ENCODE measurements around the gene DACH2. TPM values are rescaled to one million over a fixed set of nuclear protein-coding genes. Genes with fewer than 3 reads are reported as not detected.
A peak's percentile ranks its signal among the peaks of the same experiment; 100 is the strongest.

DACH2 gene
- total RNA-seq, 1 experiment from 2014 or later, result 1.0 TPM

- no peak overlapping the region for H2AK5ac ChIP-seq (ENCODE audit: insufficient read length, low read length)
- Mint-ChIP-seq H3K9me3 (peaks cover 17 to 57% of the 10 kb centered on the region in 2 experiments), H3K36me3 (ENCODE audit: insufficient read depth in 1 of 3, low read depth in 3 of 3) (peaks cover 14 to 15% (median 15%) of the 10 kb centered on the region in 3 experiments), H3K4me1 (no peaks in the 10 kb centered on the region), H3K27ac (no peak overlapping the region; a peak in 1 of 7 replicates), H3K4me3 (no peak overlapping the region), H3K27me3 (ENCODE audit: low read depth) (no peaks in the 10 kb centered on the region; the same call in 1 of the 2 replicates)
- no peaks in the 10 kb centered on the region for H3K79me1 ChIP-seq (ENCODE audit: insufficient read depth, low read depth, low read length, poor library complexity, severe bottlenecking)
- no peak overlapping the region for H3K56ac ChIP-seq (ENCODE audit: insufficient read length, low read depth, low read length)
- H3K23ac ChIP-seq (ENCODE audit: insufficient read length, low read depth, low read length), result no peak overlapping the region
- no peak overlapping the region for H4K8ac ChIP-seq (replicated peaks; ENCODE audit: insufficient read length, low read depth, low read length)
- no peak overlapping the region for H2BK120ac ChIP-seq (ENCODE audit: low read depth, low read length, poor library complexity, severe bottlenecking)
- H2BK12ac ChIP-seq (ENCODE audit: insufficient read length, low read depth, low read length), result no peak overlapping the region
- no peak overlapping the region for H2AFZ ChIP-seq (ENCODE audit: low read length)
- H3K14ac ChIP-seq (ENCODE audit: insufficient read depth, low read length), result peak overlapping the region; percentile 68; the same call in 1 of the 2 replicates
- H4K20me1 ChIP-seq (ENCODE audit: control insufficient read depth, insufficient read depth, insufficient read length), result no peaks in the 10 kb centered on the region
- no CpG with 5 or more reads among the region's 6 CpGs for WGBS (ENCODE audit: extremely low coverage, insufficient read length, low lambda C conversion rate)
- H3T11ph ChIP-seq (ENCODE audit: low read length), result no peak overlapping the region
- no peak for TF ChIP-seq CTCF (conservative IDR thresholded peaks at IDR 0.05)
- no peak for DNase-seq
- no peaks in the 10 kb centered on the region for H3K4me1 ChIP-seq (ENCODE audit: insufficient read depth, low read length)
- no peaks in the 10 kb centered on the region for H3K79me2 ChIP-seq (ENCODE audit: insufficient read depth, low read length)
- H3K9me3 ChIP-seq (ENCODE audit: control insufficient read depth, low read depth, low read length), result peaks cover 20% of the 10 kb centered on the region
- no peak overlapping the region for H3K4me2 ChIP-seq (ENCODE audit: insufficient read depth, insufficient read length, low read length)
- peak overlapping the region; percentile 21 for H3K18ac ChIP-seq (ENCODE audit: insufficient read length, low read depth, low read length)
- no peak overlapping the region for H2BK15ac ChIP-seq (ENCODE audit: low read depth, low read length)
- no peak overlapping the region for H3K9ac ChIP-seq (ENCODE audit: extremely low read depth, insufficient read length, low read length)
- H4K91ac ChIP-seq (ENCODE audit: insufficient read length, low read depth, low read length), result no peak overlapping the region
- no peak overlapping the region for H3K4ac ChIP-seq (ENCODE audit: low read depth, low read length)
- H2BK20ac ChIP-seq (ENCODE audit: low read depth, low read length, poor library complexity, severe bottlenecking), result no peak overlapping the region
- no peak overlapping the region for H4K5ac ChIP-seq (ENCODE audit: insufficient read length, low read depth, low read length)
- no peak overlapping the region for H2BK5ac ChIP-seq (ENCODE audit: insufficient read length, low read length)
- H3K23me2 ChIP-seq (ENCODE audit: insufficient read length, low read depth, low read length, poor library complexity, severe bottlenecking), result no peaks in the 10 kb centered on the region
- H3K27me3 ChIP-seq (ENCODE audit: insufficient read depth, low read length), result no peaks in the 10 kb centered on the region
- no peak overlapping the region for H3K27ac ChIP-seq (ENCODE audit: insufficient read length, low read depth, low read length)
Observed at GRCh38 chrX:86237482-86237881, 89.2 kb downstream of the DACH2 start.
